ENCODE data around the gene ARMH4. TPM values are rescaled to one million over a fixed set of nuclear protein-coding genes. Genes with fewer than 3 reads are reported as not detected.

The ARMH4 gene
- total RNA-seq, 4 donors from 2014 or later, result 2.8 to 4.7 (median 3.7) TPM

GRCh38 chr14:57970594-57970993 lies 181.4 kb downstream of the ARMH4 start:
- H3K4me1 ChIP-seq, result no peaks in the 10 kb centered on the region
- TF ChIP-seq CTCF (IDR thresholded peaks at IDR 0.05) (no peak), POLR2AphosphoS5 (IDR thresholded peaks at IDR 0.05) (no peak), EP300 (IDR thresholded peaks at IDR 0.05) (no peak), POLR2A (IDR thresholded peaks at IDR 0.05) (no peak)
- no peak overlapping the region for H3K27ac ChIP-seq
- 49% methylated on average over 3 of the region's 3 CpGs for WGBS
- no peak overlapping the region for H3K4me3 ChIP-seq
- H3K36me3 ChIP-seq, result no peaks in the 10 kb centered on the region
- DNase-seq (ENCODE audit: low spot score in 2 of 2), result no peak
- H3K27me3 ChIP-seq, result no peaks in the 10 kb centered on the region
- no peaks in the 10 kb centered on the region for H3K9me3 ChIP-seq

GRCh38 chr14:57970175-57970574 lies 181.8 kb downstream of the ARMH4 start:
- Histone ChIP-seq H3K9me3 (no peaks in the 10 kb centered on the region), H3K27ac (no peak overlapping the region), H3K36me3 (no peaks in the 10 kb centered on the region), H3K4me1 (no peaks in the 10 kb centered on the region), H3K4me3 (no peak overlapping the region), H3K27me3 (no peaks in the 10 kb centered on the region)
- WGBS, result 88% methylated on average over 2 of the region's 2 CpGs
- TF ChIP-seq CTCF (IDR thresholded peaks at IDR 0.05), result no peak
- no peak for TF ChIP-seq POLR2AphosphoS5 (IDR thresholded peaks at IDR 0.05)
- TF ChIP-seq POLR2A (IDR thresholded peaks at IDR 0.05), result no peak
- TF ChIP-seq EP300 (IDR thresholded peaks at IDR 0.05), result no peak
- DNase-seq (ENCODE audit: low spot score in 2 of 2), result no peak

GRCh38 chr14:57963071-57963470 lies 188.9 kb downstream of the ARMH4 start:
- TF ChIP-seq POLR2AphosphoS5 (IDR thresholded peaks at IDR 0.05) (no peak), POLR2A (IDR thresholded peaks at IDR 0.05) (no peak)
- H3K27me3 ChIP-seq, result no peaks in the 10 kb centered on the region
- no peaks in the 10 kb centered on the region for H3K9me3 ChIP-seq
- no peak overlapping the region for H3K27ac ChIP-seq
- no peak for DNase-seq (ENCODE audit: low spot score in 2 of 2)
- no peak overlapping the region for H3K4me3 ChIP-seq
- no peaks in the 10 kb centered on the region for H3K36me3 ChIP-seq
- WGBS, result 69% methylated on average over 2 of the region's 2 CpGs
- no peaks in the 10 kb centered on the region for H3K4me1 ChIP-seq

- no peaks in the 10 kb centered on the region for H3K36me3 ChIP-seq
- H3K27me3 ChIP-seq, result no peaks in the 10 kb centered on the region
- H3K4me3 ChIP-seq, result no peak overlapping the region
- DNase-seq (ENCODE audit: low spot score in 2 of 2), result no peak
- no peak overlapping the region for H3K27ac ChIP-seq
- no peaks in the 10 kb centered on the region for H3K4me1 ChIP-seq
- 24% methylated on average over 12 of the region's 12 CpGs for WGBS
- TF ChIP-seq EP300 (IDR thresholded peaks at IDR 0.05), result no peak
- no peak for TF ChIP-seq POLR2A (IDR thresholded peaks at IDR 0.05)
- no peak for TF ChIP-seq POLR2AphosphoS5 (IDR thresholded peaks at IDR 0.05)
- no peak for TF ChIP-seq CTCF (IDR thresholded peaks at IDR 0.05)
- H3K9me3 ChIP-seq, result no peaks in the 10 kb centered on the region
Observed at GRCh38 chr14:57962325-57963035, 189.5 kb downstream of the ARMH4 start.

- no peaks in the 10 kb centered on the region for H3K9me3 ChIP-seq
- H3K4me3 ChIP-seq, result no peak overlapping the region
- WGBS, result 70% methylated on average over 2 of the region's 2 CpGs
- H3K36me3 ChIP-seq, result no peaks in the 10 kb centered on the region
- no peak for TF ChIP-seq POLR2A (IDR thresholded peaks at IDR 0.05)
- TF ChIP-seq EP300 (IDR thresholded peaks at IDR 0.05), result no peak
- no peak for TF ChIP-seq POLR2AphosphoS5 (IDR thresholded peaks at IDR 0.05)
- no peak for TF ChIP-seq CTCF (IDR thresholded peaks at IDR 0.05)
- DNase-seq (ENCODE audit: low spot score in 2 of 2), result no peak
- no peaks in the 10 kb centered on the region for H3K27me3 ChIP-seq
- H3K27ac ChIP-seq, result no peak overlapping the region
- H3K4me1 ChIP-seq, result no peaks in the 10 kb centered on the region
Observed at GRCh38 chr14:57961786-57962060, 190.3 kb downstream of the ARMH4 start.

Measured in suprapubic skin (tissue), 4 donors.